HEK293 (cell line): ENCODE results near the gene LPIN2.

Experiments used
- CTCF ChIA-PET: fragments of 350-600 bp; formaldehyde crosslinking; extraction: SDS; loops from one replicate; lab custom pipeline; 2021; ENCODE audit warnings: antibody characterized with exemption; lab: Yijun Ruan, JAX
- POLR2A ChIA-PET: fragments of 300-600 bp; formaldehyde crosslinking; extraction: SDS; loops from one replicate; lab custom pipeline; 2020; ENCODE audit warnings: antibody characterized with exemption, inconsistent platforms; lab: Yijun Ruan, JAX
- H3K27ac ChIP-seq: fragments of 200-500 bp; sonication (Bioruptor generic); 2 replicates; pipeline ENCODE4 v1.5.1; 2014; ENCODE audit warnings: low read depth, low read length, control low read depth, inconsistent platforms; ENCODE audit errors: extremely low read depth
- H3K36me3 ChIP-seq, 2 experiments: fragments of 200-500 bp in 1 of 2; sonication (Bioruptor generic) in 1 of 2; 1 replicate in 1 of 2; 2 replicates in 1 of 2; pipeline ENCODE4 v1.5.1; 2014 to 2017; ENCODE audit warnings: inconsistent platforms in 2 of 2, low read length in 2 of 2; ENCODE audit not compliant: control insufficient read depth in 2 of 2, insufficient read depth in 1 of 2
- H3K4me1 ChIP-seq: fragments of 200-500 bp; sonication (Bioruptor generic); 2 replicates; pipeline ENCODE4 v1.5.1; 2014; ENCODE audit warnings: mild to moderate bottlenecking, low read length, inconsistent platforms; ENCODE audit not compliant: control insufficient read depth, insufficient read depth
- H3K4me3 ChIP-seq: 2 replicates; pipeline ENCODE4 v1.5.1; 2011; ENCODE audit warnings: low read depth, mild to moderate bottlenecking, control low read depth, low read length, moderate library complexity
- H3K9me3 ChIP-seq: fragments of 200-500 bp; sonication (Bioruptor generic); 2 replicates; pipeline ENCODE4 v1.5.1; 2014; ENCODE audit warnings: low read depth, low read length, inconsistent platforms; ENCODE audit not compliant: control insufficient read depth, insufficient read depth
- BCL11B ChIP-seq: fragments of 450-650 bp; formaldehyde crosslinking; IDR thresholded peaks from 2 replicates; pipeline ENCODE4 v1.5.1; 2016; ENCODE audit warnings: low read depth, missing biosample characterization, missing genetic modification characterization
- GLIS1 ChIP-seq: fragments of 450-650 bp; formaldehyde crosslinking; IDR thresholded peaks from 2 replicates; pipeline ENCODE4 v1.5.1; 2016; ENCODE audit warnings: missing biosample characterization, missing genetic modification characterization
- HOXA7 ChIP-seq: sonication (generic); formaldehyde crosslinking; IDR thresholded peaks from 2 replicates; pipeline ENCODE4 v1.8.1; 2022; ENCODE audit warnings: missing genetic modification reagents, borderline replicate concordance
- MZF1 ChIP-seq: fragments of 450-650 bp; formaldehyde crosslinking; IDR thresholded peaks from 2 replicates; pipeline ENCODE4 v1.5.1; 2017; ENCODE audit warnings: missing biosample characterization, missing genetic modification characterization, borderline replicate concordance
- OVOL3 ChIP-seq: fragments of 450-650 bp; formaldehyde crosslinking; IDR thresholded peaks from 2 replicates; pipeline ENCODE4 v1.5.1; 2016; ENCODE audit warnings: missing biosample characterization, missing genetic modification characterization
- SP2 ChIP-seq: fragments of 450-650 bp; formaldehyde crosslinking; IDR thresholded peaks from 2 replicates; pipeline ENCODE4 v1.5.1; 2016; ENCODE audit warnings: missing biosample characterization, missing genetic modification characterization
- TRIM28 ChIP-seq: IDR thresholded peaks from 2 replicates; pipeline ENCODE4 v1.6.1; 2011; ENCODE audit warnings: low read length, control low read depth, borderline replicate concordance
- ZNF202 ChIP-seq: fragments of 450-650 bp; formaldehyde crosslinking; IDR thresholded peaks from 2 replicates; pipeline ENCODE4 v1.5.1; 2016; ENCODE audit warnings: missing biosample characterization, missing genetic modification characterization, borderline replicate concordance
- ZNF248 ChIP-seq: fragments of 450-650 bp; formaldehyde crosslinking; IDR thresholded peaks from 2 replicates; pipeline ENCODE4 v1.5.1; 2017; ENCODE audit warnings: missing biosample characterization, missing genetic modification characterization
- ZNF341 ChIP-seq: fragments of 450-650 bp; formaldehyde crosslinking; IDR thresholded peaks from 2 replicates; pipeline ENCODE4; 2016; ENCODE audit warnings: low read depth, missing biosample characterization, missing genetic modification characterization
- ZNF623 ChIP-seq: fragments of 450-650 bp; formaldehyde crosslinking; IDR thresholded peaks from 2 replicates; pipeline ENCODE4 v1.5.1; 2016; ENCODE audit warnings: missing biosample characterization, missing genetic modification characterization
- ZNF777 ChIP-seq: fragments of 450-650 bp; formaldehyde crosslinking; IDR thresholded peaks from 2 replicates; pipeline ENCODE4 v1.5.1; 2017; ENCODE audit warnings: missing biosample characterization, missing genetic modification characterization, borderline replicate concordance
- TF ChIP-seq, protein P1 (sequence below): fragments of 450-650 bp; formaldehyde crosslinking; IDR thresholded peaks from 2 replicates; pipeline ENCODE4 v1.5.1; 2016; ENCODE audit warnings: missing biosample characterization, missing genetic modification characterization, borderline replicate concordance
- TF ChIP-seq, protein P2 (sequence below): fragments of 450-650 bp; formaldehyde crosslinking; IDR thresholded peaks from 2 replicates; pipeline ENCODE4 v1.5.1; 2016; ENCODE audit warnings: missing biosample characterization, missing genetic modification characterization
- TF ChIP-seq, protein P3 (sequence below): fragments of 450-650 bp; formaldehyde crosslinking; IDR thresholded peaks from 2 replicates; pipeline ENCODE4; 2016; ENCODE audit warnings: missing biosample characterization, missing genetic modification characterization
- TF ChIP-seq, protein P4 (sequence below): fragments of 450-650 bp; formaldehyde crosslinking; IDR thresholded peaks from 2 replicates; pipeline ENCODE4 v1.5.1; 2017; ENCODE audit warnings: missing biosample characterization, missing genetic modification characterization
- TF ChIP-seq, protein P5 (sequence below): fragments of 450-650 bp; formaldehyde crosslinking; IDR thresholded peaks from 2 replicates; pipeline ENCODE4 v1.5.1; 2016; ENCODE audit warnings: missing biosample characterization, missing genetic modification characterization, low read depth
- TF ChIP-seq, protein P6 (sequence below): fragments of 450-650 bp; formaldehyde crosslinking; IDR thresholded peaks from 2 replicates; pipeline ENCODE4 v1.5.1; 2016; ENCODE audit warnings: missing biosample characterization, missing genetic modification characterization
- TF ChIP-seq, protein P7 (sequence below): fragments of 450-650 bp; formaldehyde crosslinking; IDR thresholded peaks from 2 replicates; pipeline ENCODE4 v1.5.1; 2016; ENCODE audit warnings: missing biosample characterization, missing genetic modification characterization

LPIN2 gene

DNA sequence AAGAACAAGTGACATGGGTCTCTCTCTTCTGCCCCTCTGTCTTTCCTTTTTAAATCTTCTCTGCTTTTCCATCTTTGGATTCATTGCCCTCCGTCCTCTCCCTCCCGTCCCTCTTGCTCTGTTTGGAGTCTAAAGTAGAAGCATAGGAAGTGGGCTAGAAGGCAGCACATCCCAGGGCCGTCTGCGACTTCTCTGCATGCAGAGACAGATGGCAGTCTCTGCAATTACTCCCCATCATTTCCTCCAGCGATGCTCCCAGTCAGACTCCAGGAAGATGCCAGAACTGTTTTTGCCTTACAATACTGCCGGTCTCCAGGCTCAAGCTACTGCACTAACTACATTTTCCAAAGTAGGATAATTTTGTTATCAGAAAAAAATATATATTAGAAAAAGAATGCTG lies 35.2 kb upstream of the LPIN2 start:
- peaks cover 2% of the 10 kb centered on the region; the same call in 1 of the 2 replicates for H3K4me1 ChIP-seq
- H3K36me3 ChIP-seq, result no peaks in the 10 kb centered on the region
- ChIA-PET POLR2A (no interaction called here), CTCF (interaction anchor here (0.7 kb wide), 1 partner anchor 165 kb away, joined by 3 read pairs; no protein-coding TSS in a partner anchor)
- H3K27ac ChIP-seq, result no peak overlapping the region
- H3K9me3 ChIP-seq, result no peaks in the 10 kb centered on the region
- H3K4me3 ChIP-seq, result no peak overlapping the region
- TF ChIP-seq ZNF248 (no peak), BCL11B (tag by site-specific recombination) (no peak), OVOL3 (tag by site-specific recombination) (no peak), SP2 (no peak), HOXA7 (CRISPR knock-in tag) (no peak), ZNF341 (no peak), GLIS1 (no peak), TRIM28 (no peak), MZF1 (no peak), ZNF623 (tag by site-specific recombination) (no peak), ZNF777 (tag by site-specific recombination) (no peak), ZNF202 (tag by site-specific recombination) (no peak)
- TF ChIP-seq, protein P1, sequence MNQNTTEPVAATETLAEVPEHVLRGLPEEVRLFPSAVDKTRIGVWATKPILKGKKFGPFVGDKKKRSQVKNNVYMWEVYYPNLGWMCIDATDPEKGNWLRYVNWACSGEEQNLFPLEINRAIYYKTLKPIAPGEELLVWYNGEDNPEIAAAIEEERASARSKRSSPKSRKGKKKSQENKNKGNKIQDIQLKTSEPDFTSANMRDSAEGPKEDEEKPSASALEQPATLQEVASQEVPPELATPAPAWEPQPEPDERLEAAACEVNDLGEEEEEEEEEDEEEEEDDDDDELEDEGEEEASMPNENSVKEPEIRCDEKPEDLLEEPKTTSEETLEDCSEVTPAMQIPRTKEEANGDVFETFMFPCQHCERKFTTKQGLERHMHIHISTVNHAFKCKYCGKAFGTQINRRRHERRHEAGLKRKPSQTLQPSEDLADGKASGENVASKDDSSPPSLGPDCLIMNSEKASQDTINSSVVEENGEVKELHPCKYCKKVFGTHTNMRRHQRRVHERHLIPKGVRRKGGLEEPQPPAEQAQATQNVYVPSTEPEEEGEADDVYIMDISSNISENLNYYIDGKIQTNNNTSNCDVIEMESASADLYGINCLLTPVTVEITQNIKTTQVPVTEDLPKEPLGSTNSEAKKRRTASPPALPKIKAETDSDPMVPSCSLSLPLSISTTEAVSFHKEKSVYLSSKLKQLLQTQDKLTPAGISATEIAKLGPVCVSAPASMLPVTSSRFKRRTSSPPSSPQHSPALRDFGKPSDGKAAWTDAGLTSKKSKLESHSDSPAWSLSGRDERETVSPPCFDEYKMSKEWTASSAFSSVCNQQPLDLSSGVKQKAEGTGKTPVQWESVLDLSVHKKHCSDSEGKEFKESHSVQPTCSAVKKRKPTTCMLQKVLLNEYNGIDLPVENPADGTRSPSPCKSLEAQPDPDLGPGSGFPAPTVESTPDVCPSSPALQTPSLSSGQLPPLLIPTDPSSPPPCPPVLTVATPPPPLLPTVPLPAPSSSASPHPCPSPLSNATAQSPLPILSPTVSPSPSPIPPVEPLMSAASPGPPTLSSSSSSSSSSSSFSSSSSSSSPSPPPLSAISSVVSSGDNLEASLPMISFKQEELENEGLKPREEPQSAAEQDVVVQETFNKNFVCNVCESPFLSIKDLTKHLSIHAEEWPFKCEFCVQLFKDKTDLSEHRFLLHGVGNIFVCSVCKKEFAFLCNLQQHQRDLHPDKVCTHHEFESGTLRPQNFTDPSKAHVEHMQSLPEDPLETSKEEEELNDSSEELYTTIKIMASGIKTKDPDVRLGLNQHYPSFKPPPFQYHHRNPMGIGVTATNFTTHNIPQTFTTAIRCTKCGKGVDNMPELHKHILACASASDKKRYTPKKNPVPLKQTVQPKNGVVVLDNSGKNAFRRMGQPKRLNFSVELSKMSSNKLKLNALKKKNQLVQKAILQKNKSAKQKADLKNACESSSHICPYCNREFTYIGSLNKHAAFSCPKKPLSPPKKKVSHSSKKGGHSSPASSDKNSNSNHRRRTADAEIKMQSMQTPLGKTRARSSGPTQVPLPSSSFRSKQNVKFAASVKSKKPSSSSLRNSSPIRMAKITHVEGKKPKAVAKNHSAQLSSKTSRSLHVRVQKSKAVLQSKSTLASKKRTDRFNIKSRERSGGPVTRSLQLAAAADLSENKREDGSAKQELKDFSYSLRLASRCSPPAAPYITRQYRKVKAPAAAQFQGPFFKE (tag by site-specific recombination), result no peak
- TF ChIP-seq, protein P2, sequence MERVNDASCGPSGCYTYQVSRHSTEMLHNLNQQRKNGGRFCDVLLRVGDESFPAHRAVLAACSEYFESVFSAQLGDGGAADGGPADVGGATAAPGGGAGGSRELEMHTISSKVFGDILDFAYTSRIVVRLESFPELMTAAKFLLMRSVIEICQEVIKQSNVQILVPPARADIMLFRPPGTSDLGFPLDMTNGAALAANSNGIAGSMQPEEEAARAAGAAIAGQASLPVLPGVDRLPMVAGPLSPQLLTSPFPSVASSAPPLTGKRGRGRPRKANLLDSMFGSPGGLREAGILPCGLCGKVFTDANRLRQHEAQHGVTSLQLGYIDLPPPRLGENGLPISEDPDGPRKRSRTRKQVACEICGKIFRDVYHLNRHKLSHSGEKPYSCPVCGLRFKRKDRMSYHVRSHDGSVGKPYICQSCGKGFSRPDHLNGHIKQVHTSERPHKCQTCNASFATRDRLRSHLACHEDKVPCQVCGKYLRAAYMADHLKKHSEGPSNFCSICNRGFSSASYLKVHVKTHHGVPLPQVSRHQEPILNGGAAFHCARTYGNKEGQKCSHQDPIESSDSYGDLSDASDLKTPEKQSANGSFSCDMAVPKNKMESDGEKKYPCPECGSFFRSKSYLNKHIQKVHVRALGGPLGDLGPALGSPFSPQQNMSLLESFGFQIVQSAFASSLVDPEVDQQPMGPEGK (tag by site-specific recombination), result no peak
- TF ChIP-seq, protein P3, sequence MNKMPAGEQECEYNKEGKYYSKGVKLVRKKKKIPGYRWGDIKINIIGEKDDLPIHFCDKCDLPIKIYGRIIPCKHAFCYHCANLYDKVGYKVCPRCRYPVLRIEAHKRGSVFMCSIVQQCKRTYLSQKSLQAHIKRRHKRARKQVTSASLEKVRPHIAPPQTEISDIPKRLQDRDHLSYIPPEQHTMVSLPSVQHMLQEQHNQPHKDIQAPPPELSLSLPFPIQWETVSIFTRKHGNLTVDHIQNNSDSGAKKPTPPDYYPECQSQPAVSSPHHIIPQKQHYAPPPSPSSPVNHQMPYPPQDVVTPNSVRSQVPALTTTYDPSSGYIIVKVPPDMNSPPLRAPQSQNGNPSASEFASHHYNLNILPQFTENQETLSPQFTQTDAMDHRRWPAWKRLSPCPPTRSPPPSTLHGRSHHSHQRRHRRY (tag by site-specific recombination), result no peak
- TF ChIP-seq, protein P4, sequence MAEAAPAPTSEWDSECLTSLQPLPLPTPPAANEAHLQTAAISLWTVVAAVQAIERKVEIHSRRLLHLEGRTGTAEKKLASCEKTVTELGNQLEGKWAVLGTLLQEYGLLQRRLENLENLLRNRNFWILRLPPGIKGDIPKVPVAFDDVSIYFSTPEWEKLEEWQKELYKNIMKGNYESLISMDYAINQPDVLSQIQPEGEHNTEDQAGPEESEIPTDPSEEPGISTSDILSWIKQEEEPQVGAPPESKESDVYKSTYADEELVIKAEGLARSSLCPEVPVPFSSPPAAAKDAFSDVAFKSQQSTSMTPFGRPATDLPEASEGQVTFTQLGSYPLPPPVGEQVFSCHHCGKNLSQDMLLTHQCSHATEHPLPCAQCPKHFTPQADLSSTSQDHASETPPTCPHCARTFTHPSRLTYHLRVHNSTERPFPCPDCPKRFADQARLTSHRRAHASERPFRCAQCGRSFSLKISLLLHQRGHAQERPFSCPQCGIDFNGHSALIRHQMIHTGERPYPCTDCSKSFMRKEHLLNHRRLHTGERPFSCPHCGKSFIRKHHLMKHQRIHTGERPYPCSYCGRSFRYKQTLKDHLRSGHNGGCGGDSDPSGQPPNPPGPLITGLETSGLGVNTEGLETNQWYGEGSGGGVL, result no peak
- TF ChIP-seq, protein P5, sequence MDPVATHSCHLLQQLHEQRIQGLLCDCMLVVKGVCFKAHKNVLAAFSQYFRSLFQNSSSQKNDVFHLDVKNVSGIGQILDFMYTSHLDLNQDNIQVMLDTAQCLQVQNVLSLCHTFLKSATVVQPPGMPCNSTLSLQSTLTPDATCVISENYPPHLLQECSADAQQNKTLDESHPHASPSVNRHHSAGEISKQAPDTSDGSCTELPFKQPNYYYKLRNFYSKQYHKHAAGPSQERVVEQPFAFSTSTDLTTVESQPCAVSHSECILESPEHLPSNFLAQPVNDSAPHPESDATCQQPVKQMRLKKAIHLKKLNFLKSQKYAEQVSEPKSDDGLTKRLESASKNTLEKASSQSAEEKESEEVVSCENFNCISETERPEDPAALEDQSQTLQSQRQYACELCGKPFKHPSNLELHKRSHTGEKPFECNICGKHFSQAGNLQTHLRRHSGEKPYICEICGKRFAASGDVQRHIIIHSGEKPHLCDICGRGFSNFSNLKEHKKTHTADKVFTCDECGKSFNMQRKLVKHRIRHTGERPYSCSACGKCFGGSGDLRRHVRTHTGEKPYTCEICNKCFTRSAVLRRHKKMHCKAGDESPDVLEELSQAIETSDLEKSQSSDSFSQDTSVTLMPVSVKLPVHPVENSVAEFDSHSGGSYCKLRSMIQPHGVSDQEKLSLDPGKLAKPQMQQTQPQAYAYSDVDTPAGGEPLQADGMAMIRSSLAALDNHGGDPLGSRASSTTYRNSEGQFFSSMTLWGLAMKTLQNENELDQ, result no peak
- TF ChIP-seq, protein P6, sequence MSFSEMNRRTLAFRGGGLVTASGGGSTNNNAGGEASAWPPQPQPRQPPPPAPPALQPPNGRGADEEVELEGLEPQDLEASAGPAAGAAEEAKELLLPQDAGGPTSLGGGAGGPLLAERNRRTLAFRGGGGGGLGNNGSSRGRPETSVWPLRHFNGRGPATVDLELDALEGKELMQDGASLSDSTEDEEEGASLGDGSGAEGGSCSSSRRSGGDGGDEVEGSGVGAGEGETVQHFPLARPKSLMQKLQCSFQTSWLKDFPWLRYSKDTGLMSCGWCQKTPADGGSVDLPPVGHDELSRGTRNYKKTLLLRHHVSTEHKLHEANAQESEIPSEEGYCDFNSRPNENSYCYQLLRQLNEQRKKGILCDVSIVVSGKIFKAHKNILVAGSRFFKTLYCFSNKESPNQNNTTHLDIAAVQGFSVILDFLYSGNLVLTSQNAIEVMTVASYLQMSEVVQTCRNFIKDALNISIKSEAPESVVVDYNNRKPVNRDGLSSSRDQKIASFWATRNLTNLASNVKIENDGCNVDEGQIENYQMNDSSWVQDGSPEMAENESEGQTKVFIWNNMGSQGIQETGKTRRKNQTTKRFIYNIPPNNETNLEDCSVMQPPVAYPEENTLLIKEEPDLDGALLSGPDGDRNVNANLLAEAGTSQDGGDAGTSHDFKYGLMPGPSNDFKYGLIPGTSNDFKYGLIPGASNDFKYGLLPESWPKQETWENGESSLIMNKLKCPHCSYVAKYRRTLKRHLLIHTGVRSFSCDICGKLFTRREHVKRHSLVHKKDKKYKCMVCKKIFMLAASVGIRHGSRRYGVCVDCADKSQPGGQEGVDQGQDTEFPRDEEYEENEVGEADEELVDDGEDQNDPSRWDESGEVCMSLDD (tag by site-specific recombination), result no peak
- TF ChIP-seq, protein P7, sequence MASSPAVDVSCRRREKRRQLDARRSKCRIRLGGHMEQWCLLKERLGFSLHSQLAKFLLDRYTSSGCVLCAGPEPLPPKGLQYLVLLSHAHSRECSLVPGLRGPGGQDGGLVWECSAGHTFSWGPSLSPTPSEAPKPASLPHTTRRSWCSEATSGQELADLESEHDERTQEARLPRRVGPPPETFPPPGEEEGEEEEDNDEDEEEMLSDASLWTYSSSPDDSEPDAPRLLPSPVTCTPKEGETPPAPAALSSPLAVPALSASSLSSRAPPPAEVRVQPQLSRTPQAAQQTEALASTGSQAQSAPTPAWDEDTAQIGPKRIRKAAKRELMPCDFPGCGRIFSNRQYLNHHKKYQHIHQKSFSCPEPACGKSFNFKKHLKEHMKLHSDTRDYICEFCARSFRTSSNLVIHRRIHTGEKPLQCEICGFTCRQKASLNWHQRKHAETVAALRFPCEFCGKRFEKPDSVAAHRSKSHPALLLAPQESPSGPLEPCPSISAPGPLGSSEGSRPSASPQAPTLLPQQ (tag by site-specific recombination), result no peak
